Mesenchymal stem cell (in vitro differentiated cells and primary cell): ENCODE results near the gene TMEM187.
"Not testable (repeated sequence)": the region's sequence is repeated elsewhere in the genome, so short reads cannot be mapped to it uniquely, and the experiment has no call there.

ENCODE experiments used
- DNase-seq: peaks from one replicate; pipeline ENCODE4 v3.0.0-alpha.2; 2013
- H2AFZ ChIP-seq: one replicate; pipeline ENCODE4 v1.6.1; 2013; ENCODE audit warnings: low read depth, mild to moderate bottlenecking, control low read depth, inconsistent platforms, low read length, moderate library complexity
- H2AK5ac ChIP-seq: 2 replicates; pipeline ENCODE4 v1.6.1; 2013; ENCODE audit warnings: low read length, moderate library complexity, mild to moderate bottlenecking, inconsistent platforms; ENCODE audit not compliant: severe bottlenecking
- H2BK120ac ChIP-seq: one replicate; pipeline ENCODE4 v1.6.1; 2013; ENCODE audit warnings: low read depth, mild to moderate bottlenecking, inconsistent platforms, low read length, moderate library complexity
- H2BK12ac ChIP-seq, 2 experiments: one replicate each; pipeline ENCODE4 v1.6.1; 2013; ENCODE audit warnings: inconsistent platforms in 2 of 2, low read length in 2 of 2, mild to moderate bottlenecking in 2 of 2, moderate library complexity in 2 of 2, control low read depth in 1 of 2
- H2BK15ac ChIP-seq: one replicate; pipeline ENCODE4 v1.6.1; 2013; ENCODE audit warnings: mild to moderate bottlenecking, low read depth, inconsistent platforms; ENCODE audit not compliant: poor library complexity, severe bottlenecking
- H2BK5ac ChIP-seq: 2 replicates; pipeline ENCODE4 v1.6.1; 2013; ENCODE audit warnings: low read depth, mild to moderate bottlenecking, low read length, control low read depth, inconsistent platforms; ENCODE audit not compliant: poor library complexity, severe bottlenecking
- H3K14ac ChIP-seq, 2 experiments: one replicate each; pipeline ENCODE4 v1.6.1; 2013; ENCODE audit warnings: inconsistent platforms in 2 of 2, low read length in 2 of 2, control low read depth in 1 of 2, mild to moderate bottlenecking in 1 of 2, moderate library complexity in 1 of 2
- H3K18ac ChIP-seq, 2 experiments: one replicate each; pipeline ENCODE4 v1.6.1; 2013; ENCODE audit warnings: inconsistent platforms in 2 of 2, low read length in 2 of 2, control low read depth in 1 of 2, low read depth in 1 of 2, mild to moderate bottlenecking in 1 of 2
- H3K23ac ChIP-seq, 2 experiments: one replicate each; pipeline ENCODE4 v1.6.1; 2013; ENCODE audit warnings: inconsistent platforms in 2 of 2, low read length in 2 of 2, mild to moderate bottlenecking in 2 of 2, moderate library complexity in 2 of 2, control low read depth in 1 of 2
- H3K27ac ChIP-seq: 2 replicates; pipeline ENCODE4 v1.5.1; 2013; ENCODE audit warnings: mild to moderate bottlenecking, moderate library complexity, low read length, control low read depth, inconsistent platforms; ENCODE audit not compliant: poor library complexity, severe bottlenecking
- H3K27me3 ChIP-seq, 2 experiments: 2 replicates each; pipeline versions ENCODE4 v1.6.1 to v1.7.0; 2013; ENCODE audit warnings: low read length in 2 of 2, mild to moderate bottlenecking in 2 of 2, moderate library complexity in 2 of 2, control low read depth in 1 of 2, inconsistent platforms in 1 of 2; ENCODE audit not compliant: control insufficient read depth in 1 of 2, insufficient read depth in 1 of 2
- H3K36me3 ChIP-seq, 2 experiments: 2 replicates each; pipeline versions ENCODE4 v1.6.1 to v1.7.0; 2013; ENCODE audit warnings: low read length in 2 of 2, control low read depth in 1 of 2, inconsistent platforms in 1 of 2, low read depth in 1 of 2, mild to moderate bottlenecking in 1 of 2; ENCODE audit not compliant: insufficient read depth in 2 of 2, control insufficient read depth in 1 of 2
- H3K4ac ChIP-seq, 2 experiments: one replicate each; pipeline ENCODE4 v1.6.1; 2013; ENCODE audit warnings: inconsistent platforms in 2 of 2, low read length in 2 of 2, mild to moderate bottlenecking in 2 of 2, moderate library complexity in 2 of 2, control low read depth in 1 of 2, low read depth in 1 of 2
- H3K4me1 ChIP-seq: 2 replicates; pipeline ENCODE4 v1.6.1; 2013; ENCODE audit warnings: low read depth, low read length, control low read depth; ENCODE audit not compliant: control insufficient read depth, insufficient read depth
- H3K4me2 ChIP-seq: 2 replicates; pipeline ENCODE4 v1.6.1; 2013; ENCODE audit warnings: low read length, mild to moderate bottlenecking, inconsistent platforms; ENCODE audit not compliant: poor library complexity, severe bottlenecking
- H3K4me3 ChIP-seq, 2 experiments: 2 replicates each; pipeline versions ENCODE4 v1.5.1 to v1.7.0; 2013; ENCODE audit warnings: low read length in 2 of 2, mild to moderate bottlenecking in 2 of 2, control low read depth in 1 of 2, low read depth in 1 of 2; ENCODE audit not compliant: insufficient read depth in 1 of 2
- H3K79me1 ChIP-seq: replicated peaks from 2 replicates; pipeline ENCODE4 v1.6.1; 2013; ENCODE audit warnings: mild to moderate bottlenecking, control low read depth, low read length, inconsistent platforms; ENCODE audit not compliant: poor library complexity, severe bottlenecking
- H3K9ac ChIP-seq: 2 replicates; pipeline ENCODE4 v1.7.0; 2013; ENCODE audit warnings: mild to moderate bottlenecking, low read length, moderate library complexity
- H3K9me3 ChIP-seq: 2 replicates; pipeline ENCODE4 v1.7.0; 2013; ENCODE audit warnings: mild to moderate bottlenecking, low read length; ENCODE audit not compliant: control insufficient read depth
- H4K8ac ChIP-seq: one replicate; pipeline ENCODE4 v1.6.1; 2013; ENCODE audit warnings: inconsistent platforms, mild to moderate bottlenecking, low read length, moderate library complexity
- H4K91ac ChIP-seq: one replicate; pipeline ENCODE4 v1.6.1; 2013; ENCODE audit warnings: mild to moderate bottlenecking, low read length, inconsistent platforms
- WGBS: methylation state at CpG from one replicate; pipeline ENCODE4 v1.1.7; 2013; ENCODE audit warnings: mixed read lengths; 5-methylcytosine and 5-hydroxymethylcytosine counted together

Gene TMEM187

GRCh38 chrX:153994398-153994797, 21.8 kb downstream of the TMEM187 start:
- 86% methylated on average over 1 of the region's 5 CpGs for WGBS
- not testable (repeated sequence) for H2BK15ac ChIP-seq, DNase-seq, H3K4ac ChIP-seq, H3K27ac ChIP-seq, H2BK12ac ChIP-seq, H3K4me1 ChIP-seq, H2BK5ac ChIP-seq, H3K14ac ChIP-seq, H3K9ac ChIP-seq, H3K4me3 ChIP-seq, H3K4me2 ChIP-seq, H3K79me1 ChIP-seq, H2BK120ac ChIP-seq, H4K91ac ChIP-seq, H3K36me3 ChIP-seq, H3K23ac ChIP-seq, H2AK5ac ChIP-seq, H2AFZ ChIP-seq, H4K8ac ChIP-seq, H3K9me3 ChIP-seq, H3K18ac ChIP-seq
- peaks cover 0 to 31% of the 10 kb centered on the region in 2 experiments for H3K27me3 ChIP-seq

- no peak overlapping the region for H3K14ac ChIP-seq
- H3K4ac ChIP-seq: no peak overlapping the region
- H3K9me3 ChIP-seq: no peaks in the 10 kb centered on the region
- no peaks in the 10 kb centered on the region for H3K4me1 ChIP-seq
- WGBS: 97% methylated on average over 6 of the region's 8 CpGs
- no peak overlapping the region for H4K8ac ChIP-seq
- no peak overlapping the region for H3K4me3 ChIP-seq
- H3K18ac ChIP-seq: no peak overlapping the region
- H2BK15ac ChIP-seq: no peak overlapping the region
- peaks cover 0 to 25% of the 10 kb centered on the region in 2 experiments for H3K27me3 ChIP-seq
- no peaks in the 10 kb centered on the region for H3K36me3 ChIP-seq
- H2AFZ ChIP-seq: no peak overlapping the region
- H3K23ac ChIP-seq: no peak overlapping the region
- H3K9ac ChIP-seq: no peak overlapping the region
- no peak for DNase-seq
- no peak overlapping the region for H2BK120ac ChIP-seq
- H3K4me2 ChIP-seq: no peak overlapping the region
- H2BK5ac ChIP-seq: no peak overlapping the region
- H2AK5ac ChIP-seq: no peak overlapping the region
- no peak overlapping the region for H3K27ac ChIP-seq
- no peak overlapping the region for H4K91ac ChIP-seq
- no peaks in the 10 kb centered on the region for H3K79me1 ChIP-seq
- H2BK12ac ChIP-seq: no peak overlapping the region
Observed at GRCh38 chrX:153995504-153995903, 22.9 kb downstream of the TMEM187 start.

- H3K4me2 ChIP-seq: no peak overlapping the region
- no peak overlapping the region for H2BK15ac ChIP-seq
- no peak overlapping the region for H4K8ac ChIP-seq
- H3K9ac ChIP-seq: no peak overlapping the region
- no peak overlapping the region for H3K23ac ChIP-seq
- H3K18ac ChIP-seq: no peak overlapping the region
- DNase-seq: no peak
- H2BK12ac ChIP-seq: no peak overlapping the region
- no peak overlapping the region for H3K27ac ChIP-seq
- H2AFZ ChIP-seq: no peak overlapping the region
- no peaks in the 10 kb centered on the region for H3K36me3 ChIP-seq
- no peaks in the 10 kb centered on the region for H3K79me1 ChIP-seq
- no peak overlapping the region for H3K4me3 ChIP-seq
- peaks cover 6% of the 10 kb centered on the region for H3K4me1 ChIP-seq
- H2BK120ac ChIP-seq: no peak overlapping the region
- no peak overlapping the region for H3K14ac ChIP-seq
- H3K9me3 ChIP-seq: no peaks in the 10 kb centered on the region
- H3K27me3 ChIP-seq: peaks cover 0 to 29% of the 10 kb centered on the region in 2 experiments
- H2AK5ac ChIP-seq: no peak overlapping the region
- H4K91ac ChIP-seq: no peak overlapping the region
- H2BK5ac ChIP-seq: no peak overlapping the region
- H3K4ac ChIP-seq: no peak overlapping the region
- 88% methylated on average over 17 of the region's 19 CpGs for WGBS
Observed at GRCh38 chrX:153999359-154000037, 26.9 kb downstream of the TMEM187 start.

GRCh38 chrX:154000051-154000450, 27.5 kb downstream of the TMEM187 start:
- H2BK5ac ChIP-seq: no peak overlapping the region
- DNase-seq: no peak
- H3K9me3 ChIP-seq: no peaks in the 10 kb centered on the region
- H3K27ac ChIP-seq: no peak overlapping the region
- H3K4ac ChIP-seq: no peak overlapping the region
- H3K9ac ChIP-seq: no peak overlapping the region
- H2AFZ ChIP-seq: no peak overlapping the region
- no peak overlapping the region for H3K18ac ChIP-seq
- no peak overlapping the region for H4K8ac ChIP-seq
- H3K14ac ChIP-seq: no peak overlapping the region
- no peak overlapping the region for H2BK15ac ChIP-seq
- no peaks in the 10 kb centered on the region for H3K79me1 ChIP-seq
- H3K4me2 ChIP-seq: no peak overlapping the region
- H2AK5ac ChIP-seq: no peak overlapping the region
- no peak overlapping the region for H3K23ac ChIP-seq
- H3K4me1 ChIP-seq: peaks cover 6% of the 10 kb centered on the region
- no peak overlapping the region for H2BK120ac ChIP-seq
- H3K36me3 ChIP-seq: no peaks in the 10 kb centered on the region
- H4K91ac ChIP-seq: no peak overlapping the region
- H3K4me3 ChIP-seq: no peak overlapping the region
- 71% methylated on average over 3 of the region's 5 CpGs for WGBS
- peaks cover 0 to 29% of the 10 kb centered on the region in 2 experiments for H3K27me3 ChIP-seq
- H2BK12ac ChIP-seq: no peak overlapping the region
